K562 (cell line): ENCODE results near the gene LRRC3C. TPM values are rescaled to one million over a fixed set of nuclear protein-coding genes. Genes with fewer than 3 reads are reported as not detected.

Experiments
- ATAC-seq: fragments of 200-7000 bp; cut with Tn5 transposase; 3 replicates; pipeline ENCODE4 v1.9.1; 2020; ENCODE audit warnings: moderate library complexity
- BruUV-seq: library from RNA; stranded (reverse); fragments of 400-500 nt; replicated peaks from 2 replicates; lab custom pipeline; 2021; lab: Mats Ljungman, UMichigan
- CTCF ChIA-PET: fragments of 300-600 bp; formaldehyde crosslinking; extraction: SDS; loops from one replicate; lab custom pipeline; 2021; ENCODE audit warnings: low intra/inter-chr PET ratio; lab: Yijun Ruan, JAX
- POLR2A ChIA-PET: fragments of 300-600, 350-650 bp; sonication (Branson Sonifier 250); formaldehyde crosslinking; extraction: SDS; loops from one replicate; lab custom pipeline; 2021; ENCODE audit warnings: antibody characterized with exemption, inconsistent platforms; lab: Yijun Ruan, JAX
- DNase-seq, 4 experiments: peaks; one replicate each; pipeline versions ENCODE4 v3.0.0 to v3.0.0-alpha.2; 2011 to 2018; ENCODE audit warnings: low spot score in 3 of 4, mixed read lengths in 3 of 4; ENCODE audit errors: extremely low read depth in 1 of 4
- FAIRE-seq: peaks from 2 replicates; lab custom pipeline; 2011; peaks lifted over from hg19 to GRCh38; lab: Jason Lieb, UNC
- H2AFZ ChIP-seq: 2 replicates; pipeline ENCODE4 v1.6.0; 2011; ENCODE audit warnings: low read depth, low read length, control low read depth, inconsistent platforms
- H3K27ac ChIP-seq: fragments of 200-600 bp; 3 replicates; pipeline ENCODE4 v1.8.0; 2011; ENCODE audit warnings: low read depth, mild to moderate bottlenecking, control low read depth, inconsistent platforms, low read length, moderate library complexity, mixed read lengths; ENCODE audit errors: extremely low read depth
- H3K27me3 ChIP-seq, 2 experiments: fragments of 300-600 bp in 1 of 2; 2 replicates in 1 of 2; 3 replicates in 1 of 2; pipeline versions ENCODE4 v1.6.0 to v1.8.0; 2011; ENCODE audit warnings: inconsistent platforms in 2 of 2, low read length in 2 of 2, mild to moderate bottlenecking in 1 of 2, mixed read lengths in 1 of 2, moderate library complexity in 1 of 2; ENCODE audit not compliant: control insufficient read depth in 2 of 2, insufficient read depth in 2 of 2
- H3K36me3 ChIP-seq: fragments of 300-600 bp; 3 replicates; pipeline ENCODE4 v1.8.0; 2011; ENCODE audit warnings: mild to moderate bottlenecking, low read length, inconsistent platforms; ENCODE audit not compliant: control insufficient read depth, insufficient read depth
- H3K4me1 ChIP-seq, 2 experiments: fragments of 200-600 bp in 1 of 2; replicated peaks in 1 of 2; 2 replicates in 1 of 2; 3 replicates in 1 of 2; pipeline versions ENCODE4 v1.5.1 to v1.8.0; 2011; ENCODE audit warnings: inconsistent platforms in 2 of 2, low read length in 2 of 2, mild to moderate bottlenecking in 1 of 2, mixed read lengths in 1 of 2, moderate library complexity in 1 of 2; ENCODE audit not compliant: control insufficient read depth in 2 of 2, insufficient read depth in 2 of 2
- H3K4me2 ChIP-seq: 2 replicates; pipeline ENCODE4 v1.6.1; 2011; ENCODE audit warnings: low read length, control low read depth, inconsistent platforms, mixed read lengths; ENCODE audit not compliant: insufficient read depth
- H3K4me3 ChIP-seq: fragments of 200-600 bp; sonication (generic), shearing (Covaris generic); 2 replicates; pipeline ENCODE4 v1.5.1; 2016; ENCODE audit warnings: control low read depth, inconsistent platforms
- H3K79me2 ChIP-seq: fragments of 200-600 bp; 3 replicates; pipeline ENCODE4 v1.8.0; 2011; ENCODE audit warnings: low read length, inconsistent platforms; ENCODE audit not compliant: control insufficient read depth, insufficient read depth
- H3K9ac ChIP-seq, 2 experiments: 2 replicates each; pipeline versions ENCODE4 v1.6.0 to v1.6.1; 2011; ENCODE audit warnings: low read depth in 2 of 2, low read length in 2 of 2, control low read depth in 1 of 2, inconsistent platforms in 1 of 2, mild to moderate bottlenecking in 1 of 2, mixed read lengths in 1 of 2; ENCODE audit not compliant: insufficient read depth in 1 of 2
- H3K9me1 ChIP-seq: one replicate; pipeline ENCODE4 v1.6.0; 2011; ENCODE audit warnings: inconsistent platforms, mild to moderate bottlenecking, low read length, moderate library complexity; ENCODE audit not compliant: control insufficient read depth, insufficient read depth
- H3K9me3 ChIP-seq: replicated peaks from 2 replicates; pipeline ENCODE4 v1.5.1; 2011; ENCODE audit warnings: low read depth, low read length, inconsistent platforms; ENCODE audit not compliant: control insufficient read depth, insufficient read depth
- H4K20me1 ChIP-seq: replicated peaks from 2 replicates; pipeline ENCODE4 v1.6.1; 2011; ENCODE audit warnings: low read length, inconsistent platforms, mixed read lengths; ENCODE audit not compliant: control insufficient read depth, insufficient read depth
- CBX3 ChIP-seq, 2 experiments: IDR thresholded peaks; 1 replicate in 1 of 2; 2 replicates in 1 of 2; pipeline ENCODE4 v1.6.1; 2012; ENCODE audit warnings: inconsistent platforms in 2 of 2, low read length in 2 of 2, borderline replicate concordance in 1 of 2, control low read depth in 1 of 2
- CTCF ChIP-seq, 3 experiments: IDR thresholded peaks in 2 of 3; conservative IDR thresholded peaks in 1 of 3; 2 replicates each; pipeline ENCODE4 v1.5.1; 2011 to 2012; ENCODE audit warnings: low read length in 3 of 3, mild to moderate bottlenecking in 3 of 3, control low read depth in 2 of 3, improper control_type of control experiment in 1 of 3, inconsistent platforms in 1 of 3, low read depth in 1 of 3, mixed read lengths in 1 of 3, moderate library complexity in 1 of 3; ENCODE audit not compliant: insufficient read depth in 2 of 3
- ELF1 ChIP-seq: fragments of 200-800 bp; sonication (Bioruptor generic); IDR thresholded peaks from 2 replicates; pipeline ENCODE4 v1.6.1; 2016; ENCODE audit warnings: missing genetic modification characterization, missing compliant biosample characterization
- PHTF2 ChIP-seq: fragments of 250-450 bp; sonication (Bioruptor Pico); IDR thresholded peaks from 2 replicates; pipeline ENCODE4 v1.5.0; 2021; ENCODE audit warnings: mild to moderate bottlenecking
- ZNF134 ChIP-seq: fragments of 250-450 bp; sonication (Bioruptor Pico); conservative IDR thresholded peaks from 2 replicates; pipeline ENCODE4 v1.4.0; 2020
- ZNF146 ChIP-seq: IDR thresholded peaks from one replicate; pipeline ENCODE4 v1.6.1; 2018; ENCODE audit warnings: missing compliant biosample characterization; ENCODE audit not compliant: unreplicated experiment
- whole genome bisulfite sequencing: fragments of 100-300 bp; shearing (Covaris generic); methylation state at CpG from one replicate; pipeline ENCODE4 v1.1.6; 2016; ENCODE audit warnings: low coverage, mixed read lengths; ENCODE audit not compliant: insufficient coverage; ENCODE audit errors: missing lambda C conversion rate; 5-methylcytosine and 5-hydroxymethylcytosine counted together
- in situ Hi-C: fragments of 300-500 bp; cut with MboI; formaldehyde crosslinking; loops from 4 replicates; pipeline ENCODE4 v1.15.0; 2018; ENCODE audit warnings: inconsistent platforms, mixed read lengths
- intact Hi-C: fragments of 100-400 bp; cut with micrococcal nuclease; formaldehyde crosslinking; loops from 2 replicates; pipeline ENCODE4 v1.14.2; 2022
- polyA plus RNA-seq, 8 experiments: library from polyadenylated mRNA; depleted of rRNA in 4 of 8; stranded (reverse) in 5 of 8; unstranded in 3 of 8; fragments of >200 nt; fragmentation: Nextera tagmentation in 2 of 8; fragmentation: Illumina TruSeq in 1 of 8; extraction: Ambion mirVana in 2 of 8; extraction: Trizol in 1 of 8; gene quantifications; 2 replicates each; pipeline versions ENCODE4 v1.2.1 to v1.2.3, GENCODE V29; 2011 to 2014; ENCODE audit warnings: inconsistent platforms in 1 of 8, missing spikeins in 1 of 8
- total RNA-seq, 7 experiments: library from RNA; depleted of rRNA in 6 of 7; stranded (reverse); fragments of >200 nt in 6 of 7; fragmentation: Illumina TruSeq in 2 of 7; extraction: Trizol in 2 of 7; gene quantifications; 2 replicates each; pipeline versions ENCODE4 v1.2.1 to v1.2.3, GENCODE V29; 2011 to 2021; ENCODE audit warnings: low replicate concordance in 1 of 7

The LRRC3C gene
- total and polyA plus RNA-seq, 9 of the 15 experiments (the other 6 are each of a cell fraction or from before 2014, with no cell fraction given) = not detected

- DNase-seq = no peak
- BruUV-seq = no TSS peak
- H3K4me2 ChIP-seq = no peak overlapping the region
- TF ChIP-seq CBX3 (IDR thresholded peaks at IDR 0.05; ENCODE audit: borderline replicate concordance in 1 of 2, low read length in 2 of 2) (no peak), ELF1 (tag) (no peak), PHTF2 (CRISPR knock-in tag) (no peak), ZNF134 (CRISPR knock-in tag) (no peak), ZNF146 (no peak), CTCF (IDR thresholded peaks at IDR 0.05 in 2 of 3, conservative IDR thresholded peaks at IDR 0.05 in 1 of 3; ENCODE audit: insufficient read depth in 2 of 3, low read depth in 1 of 3, low read length in 3 of 3) (no peak)
- H3K4me1 ChIP-seq = peaks cover 0 to 3% of the 10 kb centered on the region in 2 experiments; a peak in 1 of 5 replicates
- FAIRE-seq = no peak
- in situ Hi-C loops = no loop called here
- no peak overlapping the region for H3K4me3 ChIP-seq
- no peaks in the 10 kb centered on the region for H4K20me1 ChIP-seq
- no peaks in the 10 kb centered on the region for H3K79me2 ChIP-seq
- intact Hi-C loops = no loop called here
- ChIA-PET CTCF (no interaction called here), POLR2A (interaction anchor here (0.8 kb wide), 1 partner anchor 1870 kb away, joined by 3 read pairs; no protein-coding TSS in a partner anchor)
- no peak overlapping the region for H2AFZ ChIP-seq
- no peak for ATAC-seq
- H3K9ac ChIP-seq = no peak overlapping the region
- peaks cover under 1% of the 10 kb centered on the region; the same call in 1 of the 3 replicates for H3K36me3 ChIP-seq
- H3K27ac ChIP-seq = no peak overlapping the region
- no peaks in the 10 kb centered on the region for H3K9me3 ChIP-seq
- no peaks in the 10 kb centered on the region for H3K9me1 ChIP-seq
- 40% methylated on average over 3 of the region's 3 CpGs for WGBS
- H3K27me3 ChIP-seq = no peaks in the 10 kb centered on the region
Measured at GRCh38 chr17:39913989-39914388, 13.5 kb upstream of the LRRC3C start.
